Measurements from ENCODE around the gene CLSTN2. TPM values are rescaled to one million over a fixed set of nuclear protein-coding genes. Genes with fewer than 3 reads are reported as not detected.

The CLSTN2 gene
- total and polyA plus RNA-seq, 2 of the 4 experiments (the other 2 are of a cell fraction): under 0.01 to 0.07 TPM

GRCh38 chr3:139945386-139945785 lies 10.4 kb downstream of the CLSTN2 start:
- intact Hi-C loops (cut with micrococcal nuclease): no loop called here
- in situ Hi-C loops (cut with MboI; ENCODE audit: low sequenced_read_pairs): loop anchor here (25.0 kb wide), 1 partner anchor 917 kb away; no protein-coding TSS in a partner anchor
- no peaks in the 10 kb centered on the region for H3K9me1 ChIP-seq (ENCODE audit: insufficient read depth, low read length)
- no peaks in the 10 kb centered on the region for H3K79me1 ChIP-seq (ENCODE audit: low read depth in 1 of 2, low read length in 2 of 2)
- H3K9me3 ChIP-seq (ENCODE audit: control insufficient read depth, insufficient read depth, low read length): no peaks in the 10 kb centered on the region
- BruUV-seq (replicated peaks): no TSS peak
- DNase-seq: no peak
- H2AK9ac ChIP-seq (replicated peaks; ENCODE audit: low read depth, low read length, poor library complexity): no peak overlapping the region
- no peak overlapping the region for H3K4me2 ChIP-seq (ENCODE audit: low read depth, low read length)
- H3K56ac ChIP-seq (ENCODE audit: extremely low read depth, insufficient read depth, low read length): no peak overlapping the region
- no peaks in the 10 kb centered on the region for H3K27me3 ChIP-seq (ENCODE audit: control insufficient read depth, insufficient read depth, low read length)
- no peak overlapping the region for H2BK15ac ChIP-seq (ENCODE audit: low read depth, low read length)
- H4K20me1 ChIP-seq (ENCODE audit: insufficient read depth, low read length): no peaks in the 10 kb centered on the region
- H2BK20ac ChIP-seq (ENCODE audit: low read depth, low read length): no peak overlapping the region
- TF ChIP-seq FOS (IDR thresholded peaks at IDR 0.05; ENCODE audit: low read depth, low read length) (no peak), MAFK (IDR thresholded peaks at IDR 0.05; ENCODE audit: low read depth, low read length) (no peak), RCOR1 (IDR thresholded peaks at IDR 0.05; ENCODE audit: insufficient replicate concordance, low read length) (no peak), CHD1 (IDR thresholded peaks at IDR 0.05; ENCODE audit: low read depth, low read length) (no peak), POLR2A (IDR thresholded peaks at IDR 0.05; ENCODE audit: low read depth, low read length) (no peak), ELK1 (IDR thresholded peaks at IDR 0.05; ENCODE audit: borderline replicate concordance, low read depth, low read length) (no peak), SMC3 (IDR thresholded peaks at IDR 0.05; ENCODE audit: low read depth, low read length) (no peak), MAZ (IDR thresholded peaks at IDR 0.05; ENCODE audit: borderline replicate concordance, low read depth, low read length) (no peak), RFX5 (IDR thresholded peaks at IDR 0.05; ENCODE audit: low read depth, low read length) (no peak), CEBPB (IDR thresholded peaks at IDR 0.05; ENCODE audit: low read depth, low read length) (no peak), NFE2L2 (IDR thresholded peaks at IDR 0.05; ENCODE audit: low read depth, low read length) (no peak), RAD21 (IDR thresholded peaks at IDR 0.05; ENCODE audit: low read length) (no peak), BHLHE40 (IDR thresholded peaks at IDR 0.05; ENCODE audit: low read depth, low read length) (no peak), MXI1 (IDR thresholded peaks at IDR 0.05; ENCODE audit: borderline replicate concordance, low read depth, low read length) (no peak)
- TF ChIP-seq, protein P1, sequence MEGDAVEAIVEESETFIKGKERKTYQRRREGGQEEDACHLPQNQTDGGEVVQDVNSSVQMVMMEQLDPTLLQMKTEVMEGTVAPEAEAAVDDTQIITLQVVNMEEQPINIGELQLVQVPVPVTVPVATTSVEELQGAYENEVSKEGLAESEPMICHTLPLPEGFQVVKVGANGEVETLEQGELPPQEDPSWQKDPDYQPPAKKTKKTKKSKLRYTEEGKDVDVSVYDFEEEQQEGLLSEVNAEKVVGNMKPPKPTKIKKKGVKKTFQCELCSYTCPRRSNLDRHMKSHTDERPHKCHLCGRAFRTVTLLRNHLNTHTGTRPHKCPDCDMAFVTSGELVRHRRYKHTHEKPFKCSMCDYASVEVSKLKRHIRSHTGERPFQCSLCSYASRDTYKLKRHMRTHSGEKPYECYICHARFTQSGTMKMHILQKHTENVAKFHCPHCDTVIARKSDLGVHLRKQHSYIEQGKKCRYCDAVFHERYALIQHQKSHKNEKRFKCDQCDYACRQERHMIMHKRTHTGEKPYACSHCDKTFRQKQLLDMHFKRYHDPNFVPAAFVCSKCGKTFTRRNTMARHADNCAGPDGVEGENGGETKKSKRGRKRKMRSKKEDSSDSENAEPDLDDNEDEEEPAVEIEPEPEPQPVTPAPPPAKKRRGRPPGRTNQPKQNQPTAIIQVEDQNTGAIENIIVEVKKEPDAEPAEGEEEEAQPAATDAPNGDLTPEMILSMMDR (conservative IDR thresholded peaks at IDR 0.05; ENCODE audit: low read depth, low read length): no peak
- TF ChIP-seq, protein P2, sequence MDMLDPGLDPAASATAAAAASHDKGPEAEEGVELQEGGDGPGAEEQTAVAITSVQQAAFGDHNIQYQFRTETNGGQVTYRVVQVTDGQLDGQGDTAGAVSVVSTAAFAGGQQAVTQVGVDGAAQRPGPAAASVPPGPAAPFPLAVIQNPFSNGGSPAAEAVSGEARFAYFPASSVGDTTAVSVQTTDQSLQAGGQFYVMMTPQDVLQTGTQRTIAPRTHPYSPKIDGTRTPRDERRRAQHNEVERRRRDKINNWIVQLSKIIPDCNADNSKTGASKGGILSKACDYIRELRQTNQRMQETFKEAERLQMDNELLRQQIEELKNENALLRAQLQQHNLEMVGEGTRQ (IDR thresholded peaks at IDR 0.05; ENCODE audit: low read depth, low read length): no peak
- no peaks in the 10 kb centered on the region for H3K4me1 ChIP-seq (ENCODE audit: control insufficient read depth, insufficient read depth, low read length)
- H3K4ac ChIP-seq (ENCODE audit: low read depth, low read length): no peak overlapping the region
- H3K14ac ChIP-seq (replicated peaks; ENCODE audit: low read depth, low read length): no peak overlapping the region
- H3K36me3 ChIP-seq (ENCODE audit: control insufficient read depth, insufficient read depth, low read length): no peaks in the 10 kb centered on the region
- H4K8ac ChIP-seq (ENCODE audit: low read depth in 2 of 2, low read length in 2 of 2): no peak overlapping the region
- no peak overlapping the region for H2AK5ac ChIP-seq (ENCODE audit: low read depth, low read length)
- H2BK120ac ChIP-seq (ENCODE audit: low read depth, low read length): no peak overlapping the region
- H2BK5ac ChIP-seq (ENCODE audit: low read depth, low read length, poor library complexity, severe bottlenecking): no peak overlapping the region
- no peak overlapping the region for H4K5ac ChIP-seq (ENCODE audit: low read depth, low read length)
- POLR2A ChIA-PET (ENCODE audit: unreplicated experiment): no interaction called here
- CTCF ChIA-PET: no interaction called here
- WGBS, 2 experiments (ENCODE audit: extremely low coverage in 2 of 2, insufficient read length in 1 of 2): no CpG with 5 or more reads among the region's 4 CpGs
- no peak for ATAC-seq (ENCODE audit: low read depth)
- no peak overlapping the region for H2AFZ ChIP-seq (replicated peaks; ENCODE audit: low read length, poor library complexity)
- no peak overlapping the region for H4K91ac ChIP-seq (ENCODE audit: insufficient read depth, low read depth, low read length)
- no peak overlapping the region for H3K27ac ChIP-seq (ENCODE audit: insufficient read depth, low read length)
- H3K23ac ChIP-seq (ENCODE audit: low read depth, low read length): no peak overlapping the region
- H3K4me3 ChIP-seq (ENCODE audit: insufficient read depth, low read depth, low read length): no peak overlapping the region
- no peak overlapping the region for H3K9ac ChIP-seq (ENCODE audit: low read depth, low read length)
- no peak overlapping the region for H3K18ac ChIP-seq (ENCODE audit: low read depth, low read length)
- dilution Hi-C loops (cut with HindIII; ENCODE audit: low sequenced_read_pairs, unreplicated experiment): no loop called here

All from IMR-90 (cell line).